ENCODE measurements around the gene GPC1.

GRCh38 chr2:240392948-240393830 lies 42.3 kb upstream of the GPC1 start:
- TF ChIP-seq CTCF (IDR thresholded peaks at IDR 0.05), result no peak
- no peak for TF ChIP-seq EP300 (IDR thresholded peaks at IDR 0.05)

All from tibial nerve (tissue), 4 donors.